ENCODE results near the gene DUSP28. TPM values are rescaled to one million over a fixed set of nuclear protein-coding genes. Genes with fewer than 3 reads are reported as not detected.

DUSP28 gene
- 3.9 to 8.3 TPM (median 7.5 TPM) in 5 replicates for total RNA-seq (2022; extraction: Qiagen RNA extraction; ENCODE audit: low read depth)

GRCh38 chr2:240560084-240560479 is at the start of gene DUSP28:
Gene DUSP28 (plus strand): TSS chr2:240560357. CDS start chr2:240560685, 328 bp downstream.

GRCh38 chr2:240557808-240558207 is 2.3 kb upstream of the DUSP28 start, which contains the start of gene ANKMY1:
Gene ANKMY1 (minus strand): TSS chr2:240557988. CDS start chr2:240557335, 653 bp downstream.

GRCh38 chr2:240567872-240568677 is 7.9 kb downstream of the DUSP28 start, which contains the start of gene RNPEPL1:
Gene RNPEPL1 (plus strand): TSS chr2:240568484. CDS start chr2:240568587, 103 bp downstream.

GRCh38 chr2:240586198-240586918 is 26.2 kb downstream of the DUSP28 start, which contains the start of gene CAPN10:
Gene CAPN10 (plus strand): TSS chr2:240586734. CDS start chr2:240586912, 178 bp downstream.

Other genes with a start within 250 kb of the DUSP28 start
- gene GPC1, start 124.7 kb upstream of the DUSP28 start, total RNA-seq (2022; extraction: Qiagen RNA extraction; ENCODE audit: low read depth): 159 to 215 TPM (median 202 TPM) in 5 replicates
- 8.2 to 14.5 TPM (median 11.5 TPM) in 5 replicates for gene ANKMY1, start 2.4 kb upstream of the DUSP28 start, total RNA-seq (2022; extraction: Qiagen RNA extraction; ENCODE audit: low read depth)
- 47.6 to 71.8 TPM (median 65.4 TPM) in 5 replicates for gene RNPEPL1, start 8.1 kb downstream of the DUSP28 start, total RNA-seq (2022; extraction: Qiagen RNA extraction; ENCODE audit: low read depth)
- 15.9 to 28.9 TPM (median 22.6 TPM) in 5 replicates for gene CAPN10, start 26.4 kb downstream of the DUSP28 start, total RNA-seq (2022; extraction: Qiagen RNA extraction; ENCODE audit: low read depth)
- 0.40 to 1.3 TPM (median 0.93 TPM) in 5 replicates for gene GPR35, start 65.1 kb downstream of the DUSP28 start, total RNA-seq (2022; extraction: Qiagen RNA extraction; ENCODE audit: low read depth)
- gene AQP12B, start 122.5 kb downstream of the DUSP28 start, total RNA-seq (2022; extraction: Qiagen RNA extraction; ENCODE audit: low read depth): not detected in 5 replicates
- gene AQP12A, start 131.5 kb downstream of the DUSP28 start, total RNA-seq (2022; extraction: Qiagen RNA extraction; ENCODE audit: low read depth): not detected in 5 replicates

Measured in A549 treated with CpdA at 1 μM for 4 hours (cell line).